Activated T-helper 17 cell treated with anti-CD3 and anti-CD28 coated beads, Interleukin-2, amount 50 U/mL, for 72 hours (primary cell): ENCODE data around the gene TPTE. TPM values are rescaled to one million over a fixed set of nuclear protein-coding genes. Genes with fewer than 3 reads are reported as not detected.
"Not testable (repeated sequence)": the region's sequence is repeated elsewhere in the genome, so short reads cannot be mapped to it uniquely, and the experiment has no call there.

Experiments used
- ATAC-seq: fragments of 150-1000 bp; cut with Tn5 transposase; replicated peaks from 2 replicates; pipeline ENCODE4 v1.10.0; 2021; ENCODE audit warnings: mild to moderate bottlenecking, moderate library complexity
- H3K27ac Mint-ChIP-seq: one replicate; pipeline ENCODE4 v1.8.0; 2022; ENCODE audit warnings: mixed read lengths
- H3K27me3 Mint-ChIP-seq: one replicate; pipeline ENCODE4 v1.8.0; 2022; ENCODE audit warnings: mixed read lengths
- H3K36me3 Mint-ChIP-seq: one replicate; pipeline ENCODE4 v1.8.0; 2022; ENCODE audit warnings: low read depth, mild to moderate bottlenecking, mixed read lengths
- H3K4me1 Mint-ChIP-seq: one replicate; pipeline ENCODE4 v1.8.0; 2022; ENCODE audit warnings: mixed read lengths
- H3K4me3 Mint-ChIP-seq: one replicate; pipeline ENCODE4 v1.8.0; 2022; ENCODE audit warnings: mild to moderate bottlenecking, mixed read lengths
- H3K9me3 Mint-ChIP-seq: one replicate; pipeline ENCODE4 v1.8.0; 2022; ENCODE audit warnings: mixed read lengths
- total RNA-seq, 2 donors: library from RNA; stranded (reverse); gene quantifications; one replicate each; pipeline ENCODE4 v1.2.3, GENCODE V29; 2022

TPTE gene
- not detected for total RNA-seq

DNA sequence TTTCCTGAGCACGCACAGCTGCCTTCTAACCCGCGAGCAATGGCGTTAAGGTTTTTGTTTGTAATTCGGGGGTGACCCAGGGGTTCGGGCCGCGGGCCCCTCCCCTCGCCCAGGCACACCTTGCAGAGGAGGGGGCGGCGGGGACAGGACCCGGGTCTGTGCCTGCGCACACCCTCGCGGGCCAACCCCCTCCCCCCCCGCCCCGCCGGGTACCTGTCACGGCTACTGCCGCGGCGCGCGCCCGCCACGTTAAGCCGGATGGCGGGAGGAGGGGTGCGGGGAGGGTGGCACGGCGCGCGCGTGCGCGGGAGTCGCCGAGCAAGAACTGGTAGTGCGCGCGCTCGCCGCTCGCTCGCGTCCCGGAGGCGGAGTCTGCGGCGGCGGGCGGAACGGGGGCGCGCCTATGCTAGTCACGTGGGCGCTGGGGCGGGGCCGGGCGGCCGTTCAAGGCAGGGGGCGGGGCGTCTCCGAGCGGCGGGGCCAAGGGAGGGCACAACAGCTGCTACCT lies at the start of gene TPTE:
Gene TPTE, plus strand, starts transcription at position 493 of the 508 bp plus-strand sequence. CDS start 17,141 bp downstream, outside the sequence.
- H3K36me3 Mint-ChIP-seq = no peaks in the 10 kb centered on the region
- peaks cover 19% of the 10 kb centered on the region for H3K9me3 Mint-ChIP-seq
- no peak within 1 kb of the TSS for H3K27ac Mint-ChIP-seq
- ATAC-seq = no peak
- no peak within 1 kb of the TSS for H3K4me3 Mint-ChIP-seq
- H3K27me3 Mint-ChIP-seq = no peaks in the 10 kb centered on the region
- H3K4me1 Mint-ChIP-seq = no peaks in the 10 kb centered on the region

DNA sequence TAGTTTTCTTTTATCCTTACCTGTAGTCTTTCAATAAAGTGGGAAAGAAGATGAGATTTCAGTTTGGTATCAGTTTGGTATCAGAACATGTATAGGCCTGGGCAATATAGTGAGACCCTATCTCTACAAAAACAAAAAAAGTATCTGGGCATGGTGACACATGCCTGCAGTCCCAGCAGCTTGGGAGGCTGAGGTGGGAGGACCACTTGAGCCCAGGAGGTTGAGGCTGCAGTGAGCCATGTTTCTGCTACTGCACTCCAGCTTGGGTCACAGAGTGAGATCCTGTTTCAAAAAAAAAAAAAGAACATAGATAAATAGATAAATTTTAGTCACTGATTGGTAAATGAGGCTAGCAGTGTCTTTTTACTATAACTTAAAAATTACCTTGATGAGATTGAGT lies 49.4 kb upstream of the TPTE start:
- not testable (repeated sequence) for ATAC-seq, H3K4me1 Mint-ChIP-seq, H3K27me3 Mint-ChIP-seq, H3K4me3 Mint-ChIP-seq, H3K36me3 Mint-ChIP-seq, H3K27ac Mint-ChIP-seq, H3K9me3 Mint-ChIP-seq

DNA sequence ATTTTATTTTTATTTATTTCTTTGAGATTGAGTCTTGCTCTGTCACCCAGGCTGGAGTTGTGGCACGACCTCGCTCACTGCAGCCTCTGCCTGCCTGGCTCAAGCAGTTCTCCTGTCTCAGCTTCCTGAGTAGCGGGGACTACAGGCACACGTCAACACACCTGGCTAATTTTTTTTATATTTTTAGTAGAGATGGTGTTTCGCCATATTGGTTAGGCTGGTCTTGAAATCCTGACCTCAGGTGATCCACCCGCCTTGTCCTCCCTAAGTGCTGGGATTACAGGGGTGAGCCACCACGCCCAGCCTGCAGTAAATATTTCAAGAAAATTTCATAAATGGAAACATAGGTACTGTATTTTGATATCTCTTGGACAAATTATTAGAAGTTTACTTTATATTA lies 43.6 kb upstream of the TPTE start:
- not testable (repeated sequence) for H3K36me3 Mint-ChIP-seq, ATAC-seq

DNA sequence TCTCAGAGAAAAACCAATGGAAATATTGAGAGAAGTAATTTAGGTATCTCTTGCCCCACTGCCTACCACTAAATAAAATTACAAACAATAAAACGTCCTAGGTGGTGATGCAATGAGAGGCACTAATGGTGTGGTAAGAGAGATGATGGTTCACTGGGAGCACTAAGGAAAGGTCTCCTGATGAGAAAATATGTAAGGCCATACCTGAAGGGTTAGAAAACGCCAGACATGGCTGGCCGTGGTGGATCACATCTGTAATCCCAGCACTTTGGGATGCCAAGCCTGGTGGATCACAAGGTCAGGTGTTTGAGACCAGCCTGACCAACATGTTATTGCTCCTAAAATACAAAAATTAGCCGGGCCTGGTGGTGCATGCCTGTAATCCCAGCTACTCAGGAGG lies 41.5 kb upstream of the TPTE start:
- not testable (repeated sequence) for ATAC-seq, H3K27ac Mint-ChIP-seq, H3K4me3 Mint-ChIP-seq, H3K4me1 Mint-ChIP-seq, H3K9me3 Mint-ChIP-seq, H3K27me3 Mint-ChIP-seq, H3K36me3 Mint-ChIP-seq

More for the DNA sequence above, 43.6 kb upstream of the TPTE start:
- not testable (repeated sequence) for H3K27me3 Mint-ChIP-seq, H3K9me3 Mint-ChIP-seq, H3K27ac Mint-ChIP-seq, H3K4me3 Mint-ChIP-seq, H3K4me1 Mint-ChIP-seq

DNA sequence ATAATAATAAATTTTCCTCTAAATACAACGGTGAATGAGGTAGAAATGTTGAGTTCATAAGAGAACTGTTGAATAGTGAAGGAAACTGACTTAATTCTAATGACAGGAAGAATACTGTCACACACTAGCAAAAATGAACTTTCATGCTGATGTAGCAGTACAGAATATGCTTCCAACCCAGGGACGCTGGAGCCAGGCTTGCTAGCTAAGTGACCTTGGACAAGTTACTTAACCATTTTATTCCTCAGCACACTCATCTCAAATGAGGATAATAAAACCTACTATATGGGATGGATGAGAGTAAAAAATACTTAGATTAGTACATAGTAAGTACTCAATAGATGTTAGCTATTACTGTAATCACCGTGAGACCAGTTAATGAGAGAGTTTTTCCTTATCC lies 36.5 kb upstream of the TPTE start:
- H3K4me1 Mint-ChIP-seq, H3K27ac Mint-ChIP-seq, H3K36me3 Mint-ChIP-seq, H3K27me3 Mint-ChIP-seq, H3K4me3 Mint-ChIP-seq, ATAC-seq: not testable (repeated sequence)
- peaks cover 11% of the 10 kb centered on the region for H3K9me3 Mint-ChIP-seq

DNA sequence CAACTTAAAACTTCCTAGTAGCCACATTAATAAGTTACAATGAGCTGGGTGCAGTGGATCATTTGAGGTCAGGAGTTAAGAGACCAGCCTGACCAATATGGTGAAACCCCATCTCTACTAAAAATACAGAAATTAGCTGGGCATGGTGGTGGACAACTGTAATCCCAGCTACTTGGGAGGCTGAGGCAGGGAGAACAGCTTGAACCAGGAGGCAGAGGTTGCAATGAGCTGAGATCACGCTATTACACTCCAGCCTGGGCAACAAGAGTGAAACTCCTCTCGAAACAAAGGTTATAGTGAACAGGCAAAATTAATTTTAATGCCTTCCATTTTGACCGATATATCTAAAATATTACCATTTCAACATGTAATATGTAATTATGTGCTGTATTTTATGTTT lies 30.9 kb upstream of the TPTE start:
- H3K36me3 Mint-ChIP-seq, H3K9me3 Mint-ChIP-seq, H3K27ac Mint-ChIP-seq: not testable (repeated sequence)

DNA sequence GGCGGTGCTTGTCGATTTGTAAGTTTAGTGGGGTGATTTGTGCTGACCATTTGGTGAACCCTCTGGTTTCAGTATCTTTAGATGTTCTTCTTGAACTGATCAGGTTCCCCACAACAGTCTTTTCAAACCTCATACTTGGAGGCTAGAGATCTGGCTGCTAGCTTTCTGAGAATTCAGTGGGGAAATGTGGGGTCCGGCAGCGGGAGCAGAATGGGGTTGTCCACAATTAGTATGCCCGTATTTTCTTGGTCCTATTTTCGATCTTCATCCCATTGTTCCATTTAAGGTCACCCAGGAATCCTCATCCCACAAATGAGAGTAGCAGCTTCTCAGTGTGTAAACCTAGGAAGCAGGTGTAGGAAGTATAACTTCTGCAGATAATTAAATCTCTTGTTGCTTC lies 10.3 kb upstream of the TPTE start:
- H3K4me1 Mint-ChIP-seq = no peaks in the 10 kb centered on the region
- H3K4me3 Mint-ChIP-seq = no peak overlapping the region
- H3K27ac Mint-ChIP-seq = no peak overlapping the region
- H3K9me3 Mint-ChIP-seq = peaks cover 13% of the 10 kb centered on the region
- no peaks in the 10 kb centered on the region for H3K27me3 Mint-ChIP-seq
- no peaks in the 10 kb centered on the region for H3K36me3 Mint-ChIP-seq
- no peak for ATAC-seq

More for the DNA sequence above, 30.9 kb upstream of the TPTE start:
- H3K4me1 Mint-ChIP-seq, ATAC-seq, H3K27me3 Mint-ChIP-seq, H3K4me3 Mint-ChIP-seq: not testable (repeated sequence)

DNA sequence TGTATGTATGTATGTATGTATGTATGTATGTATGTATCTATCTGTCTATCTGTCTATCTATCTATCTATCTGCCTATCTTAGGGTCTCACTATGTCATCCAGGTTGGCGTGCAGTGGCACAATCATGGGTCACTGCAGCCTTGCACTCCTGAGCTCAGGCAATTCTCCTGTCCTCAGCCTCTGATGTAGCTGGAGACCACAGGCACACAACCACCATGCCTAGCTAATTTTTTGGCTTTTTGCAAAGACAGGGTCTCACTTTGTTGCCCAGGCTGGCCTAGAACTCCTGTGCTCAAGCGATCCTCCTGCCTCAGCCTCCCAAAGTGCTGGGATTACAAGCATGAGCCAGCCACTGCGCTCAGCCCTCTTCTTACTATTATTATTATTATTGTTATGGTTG lies 4.5 kb upstream of the TPTE start:
- not testable (repeated sequence) for ATAC-seq, H3K27me3 Mint-ChIP-seq, H3K27ac Mint-ChIP-seq, H3K4me3 Mint-ChIP-seq, H3K4me1 Mint-ChIP-seq, H3K36me3 Mint-ChIP-seq
- H3K9me3 Mint-ChIP-seq = peaks cover 18% of the 10 kb centered on the region

DNA sequence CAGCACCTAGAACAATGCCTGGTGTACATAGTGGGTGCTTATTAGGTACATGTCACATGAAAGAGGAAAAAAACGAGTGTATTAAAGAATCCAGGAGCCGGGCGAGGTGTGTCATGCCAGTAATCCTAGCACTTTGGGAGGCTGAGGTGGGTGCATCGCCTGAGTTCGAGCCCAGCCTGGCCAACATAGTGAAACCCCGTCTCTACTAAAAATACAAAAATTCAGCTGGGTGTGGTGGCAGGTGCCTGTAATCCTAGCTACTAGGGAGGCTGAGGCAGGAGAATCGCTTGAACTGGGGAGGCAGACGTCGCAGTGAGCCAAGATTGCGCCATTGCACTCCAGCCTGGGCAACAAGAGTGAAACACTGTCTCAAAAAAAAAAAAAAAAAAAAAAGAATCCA lies 3.5 kb upstream of the TPTE start:
- peaks cover 18% of the 10 kb centered on the region for H3K9me3 Mint-ChIP-seq
- H3K4me1 Mint-ChIP-seq, H3K27me3 Mint-ChIP-seq, ATAC-seq, H3K4me3 Mint-ChIP-seq, H3K27ac Mint-ChIP-seq, H3K36me3 Mint-ChIP-seq: not testable (repeated sequence)

DNA sequence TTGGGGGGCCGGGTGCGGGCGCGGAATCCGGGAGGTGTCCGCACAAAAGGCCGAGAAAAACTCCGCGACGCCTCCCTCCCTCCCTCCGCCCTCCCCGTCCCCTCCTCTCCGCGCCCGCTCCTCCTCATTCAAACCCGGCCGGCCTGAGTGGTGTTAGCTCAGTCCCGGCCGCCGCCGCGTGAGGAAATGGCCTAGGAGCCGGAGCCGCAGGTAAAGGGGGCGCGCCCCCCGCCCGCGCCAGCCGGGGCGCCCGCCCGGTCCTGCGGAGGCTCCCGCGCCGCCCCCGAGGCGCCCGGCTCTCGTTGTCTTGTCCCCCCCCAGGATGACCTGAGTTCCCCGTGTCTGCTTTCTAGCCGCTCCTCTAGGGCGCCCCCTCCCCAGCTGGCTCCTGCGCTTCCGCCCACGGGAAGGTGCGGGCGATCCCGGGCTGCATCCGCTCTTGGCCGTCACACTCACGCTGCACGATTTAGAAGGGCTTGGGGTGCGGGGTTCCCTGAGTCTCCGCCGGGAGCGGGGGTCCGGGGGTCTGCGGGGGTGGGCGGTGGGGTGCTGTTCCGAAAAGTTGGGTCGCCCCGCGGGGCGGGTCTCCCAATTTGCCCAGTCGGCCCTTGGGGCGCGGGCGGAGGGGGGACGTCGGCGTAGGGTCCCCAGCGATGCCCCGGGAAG lies 585 bp downstream of the TPTE start:
- not testable (repeated sequence) for H3K27ac Mint-ChIP-seq, H3K36me3 Mint-ChIP-seq, H3K27me3 Mint-ChIP-seq, H3K4me3 Mint-ChIP-seq, ATAC-seq, H3K4me1 Mint-ChIP-seq
- peaks cover 19% of the 10 kb centered on the region for H3K9me3 Mint-ChIP-seq

DNA sequence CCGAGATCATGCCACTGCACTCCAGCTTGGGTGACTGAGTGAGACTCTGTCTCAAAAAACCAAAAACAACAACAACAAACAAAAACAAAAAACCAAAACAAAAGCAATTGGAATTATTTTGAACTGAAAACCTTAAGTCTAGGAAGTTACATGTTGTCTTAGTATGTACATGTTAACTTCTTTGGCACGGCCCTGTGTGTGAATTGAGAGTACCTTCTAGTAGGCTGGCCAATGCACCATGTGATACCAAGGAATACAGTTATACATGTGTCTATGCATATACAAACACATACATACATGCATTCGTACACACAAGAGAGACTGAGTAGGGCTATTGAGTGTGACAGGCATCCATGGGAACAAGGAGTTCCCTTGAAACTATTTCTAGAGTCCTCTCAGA lies 18.6 kb downstream of the TPTE start:
- no peaks in the 10 kb centered on the region for H3K4me1 Mint-ChIP-seq
- H3K9me3 Mint-ChIP-seq = no peaks in the 10 kb centered on the region
- H3K27ac Mint-ChIP-seq = no peak overlapping the region
- no peaks in the 10 kb centered on the region for H3K36me3 Mint-ChIP-seq
- no peaks in the 10 kb centered on the region for H3K27me3 Mint-ChIP-seq
- no peak overlapping the region for H3K4me3 Mint-ChIP-seq
- ATAC-seq = no peak

DNA sequence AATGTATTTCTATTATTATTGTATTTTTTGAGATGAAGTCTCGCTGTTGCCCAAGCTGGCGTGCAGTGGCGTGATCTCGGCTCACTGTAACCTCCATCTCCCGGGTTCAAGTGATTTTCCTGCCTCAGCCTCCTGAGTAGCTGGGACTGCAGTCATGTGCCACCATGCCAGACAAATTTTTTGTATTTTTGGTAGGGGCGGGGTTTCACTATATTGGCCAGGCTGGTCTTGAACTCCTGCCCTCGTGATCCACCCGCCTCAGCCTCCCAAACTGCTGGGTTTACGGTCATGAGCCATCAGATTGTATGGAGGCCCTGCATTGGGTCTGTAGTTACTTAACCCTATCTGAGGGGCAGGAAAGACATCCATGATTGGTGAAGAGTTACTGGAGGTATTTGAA lies 23.0 kb downstream of the TPTE start:
- H3K36me3 Mint-ChIP-seq, H3K4me3 Mint-ChIP-seq, H3K4me1 Mint-ChIP-seq, H3K27me3 Mint-ChIP-seq, ATAC-seq, H3K27ac Mint-ChIP-seq: not testable (repeated sequence)
- peaks cover 18% of the 10 kb centered on the region for H3K9me3 Mint-ChIP-seq

DNA sequence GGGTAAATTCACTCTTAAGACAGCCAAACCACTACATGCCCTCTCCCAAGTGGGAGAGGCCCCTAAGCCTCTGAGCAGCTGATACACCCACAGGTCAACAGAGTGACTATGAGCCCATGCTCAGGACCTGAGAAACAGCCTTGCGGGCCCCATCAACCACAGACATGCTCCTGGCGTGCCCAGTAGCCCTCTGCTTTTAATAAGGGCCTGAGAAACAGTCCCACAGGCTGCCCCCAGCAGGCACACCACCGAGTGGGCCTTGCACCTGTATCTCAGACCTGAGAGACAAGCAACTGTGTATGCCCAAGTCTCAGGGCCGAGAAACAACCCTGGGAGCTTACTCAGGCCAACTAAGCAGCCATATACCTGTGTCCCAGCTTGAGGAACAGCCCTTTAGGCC lies 26.5 kb downstream of the TPTE start:
- peaks cover 29% of the 10 kb centered on the region for H3K9me3 Mint-ChIP-seq
- not testable (repeated sequence) for H3K36me3 Mint-ChIP-seq, H3K4me1 Mint-ChIP-seq, H3K27me3 Mint-ChIP-seq, H3K4me3 Mint-ChIP-seq, ATAC-seq, H3K27ac Mint-ChIP-seq

DNA sequence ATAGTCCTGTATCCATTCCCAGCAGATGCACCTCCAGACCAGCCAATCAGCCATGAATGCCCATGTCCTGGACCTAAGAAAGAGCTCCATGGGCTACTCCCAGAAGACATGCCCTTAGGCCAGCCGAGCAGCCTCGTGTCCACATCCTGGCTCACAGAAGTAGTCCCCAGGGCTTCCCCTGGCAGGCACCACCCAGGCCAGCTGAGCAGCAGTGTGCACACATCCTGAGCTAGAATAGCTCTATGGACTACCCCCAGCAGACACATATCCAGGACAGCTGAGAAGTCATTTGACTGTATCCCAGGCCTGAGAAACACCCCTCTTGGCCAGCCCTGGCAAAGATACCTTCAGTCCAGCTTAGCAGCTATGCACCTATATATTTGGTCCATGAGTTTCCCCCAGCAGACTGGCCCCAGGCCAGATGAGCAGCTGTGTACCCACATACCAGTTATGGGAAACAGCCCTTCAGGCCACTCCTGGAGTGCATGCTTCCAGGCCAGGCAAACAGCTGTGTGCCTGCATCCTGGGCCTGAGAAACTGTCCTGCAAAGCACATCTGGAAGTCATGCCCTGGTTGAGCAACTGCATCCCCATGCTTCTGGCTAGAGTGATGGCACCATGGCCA lies 27.1 kb downstream of the TPTE start:
- H3K4me3 Mint-ChIP-seq, ATAC-seq, H3K27me3 Mint-ChIP-seq, H3K4me1 Mint-ChIP-seq, H3K36me3 Mint-ChIP-seq, H3K27ac Mint-ChIP-seq: not testable (repeated sequence)
- peaks cover 29% of the 10 kb centered on the region for H3K9me3 Mint-ChIP-seq

DNA sequence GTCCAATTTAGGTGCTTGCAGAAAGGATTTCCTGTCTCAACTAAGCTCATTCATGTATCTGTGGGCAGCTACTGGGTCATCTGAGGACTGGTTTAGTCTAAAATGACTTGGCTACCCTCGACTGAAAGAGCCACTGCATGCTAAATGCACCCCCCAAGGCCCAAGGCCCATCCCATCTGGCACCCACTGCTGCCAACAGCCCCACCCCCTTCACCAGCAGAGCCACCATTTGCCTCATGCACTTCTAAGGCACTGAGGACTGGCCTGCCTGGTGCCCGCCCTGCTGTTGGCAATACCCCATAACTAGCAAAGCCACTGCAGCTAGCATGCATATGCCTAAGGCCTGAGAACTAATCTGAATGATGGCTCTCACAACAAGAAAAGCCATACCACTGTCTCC lies 49.4 kb downstream of the TPTE start:
- not testable (repeated sequence) for ATAC-seq, H3K36me3 Mint-ChIP-seq, H3K27me3 Mint-ChIP-seq, H3K27ac Mint-ChIP-seq, H3K4me1 Mint-ChIP-seq, H3K4me3 Mint-ChIP-seq
- peaks cover 19% of the 10 kb centered on the region for H3K9me3 Mint-ChIP-seq
